Activated T-cell treated with anti-CD3 and anti-CD28 coated beads for 24 hours (primary cell): ENCODE results near the gene UBE2Q2.
"Not testable (repeated sequence)": the region's sequence is repeated elsewhere in the genome, so short reads cannot be mapped to it uniquely, and the experiment has no call there.

ENCODE experiments used
- DNase-seq: peaks from one replicate; pipeline ENCODE4 v3.0.0-alpha.2; 2020; ENCODE audit warnings: low read depth

The UBE2Q2 gene

GRCh38 chr15:75823860-75824613 lies 19.2 kb upstream of the UBE2Q2 start:
- no peak for DNase-seq

- no peak for DNase-seq
Observed at GRCh38 chr15:75827691-75828090, 15.6 kb upstream of the UBE2Q2 start.

GRCh38 chr15:75828429-75828828 lies 14.8 kb upstream of the UBE2Q2 start:
- DNase-seq, result no peak

GRCh38 chr15:75830910-75831805 lies 12.1 kb upstream of the UBE2Q2 start:
- DNase-seq, result no peak

- DNase-seq, result no peak
Observed at GRCh38 chr15:75831806-75832102, 11.5 kb upstream of the UBE2Q2 start.

- DNase-seq, result no peak
Observed at GRCh38 chr15:75832114-75832513, 11.1 kb upstream of the UBE2Q2 start.

GRCh38 chr15:75834021-75834420 lies 9.2 kb upstream of the UBE2Q2 start:
- DNase-seq, result no peak

- no peak for DNase-seq
Observed at GRCh38 chr15:75835990-75836958, 7.0 kb upstream of the UBE2Q2 start.

GRCh38 chr15:75836959-75837334 lies 6.3 kb upstream of the UBE2Q2 start:
- no peak for DNase-seq

GRCh38 chr15:75840659-75841058 lies 2.6 kb upstream of the UBE2Q2 start:
- DNase-seq, result no peak

- DNase-seq, result no peak
Observed at GRCh38 chr15:75841626-75842025, 1.6 kb upstream of the UBE2Q2 start.

GRCh38 chr15:75843678-75844581 lies 683 bp downstream of the UBE2Q2 start:
- DNase-seq, result peak; percentile 35

GRCh38 chr15:75844629-75845335 lies 1.5 kb downstream of the UBE2Q2 start:
- no peak for DNase-seq

- no peak for DNase-seq
Observed at GRCh38 chr15:75849167-75849566, 5.9 kb downstream of the UBE2Q2 start.

GRCh38 chr15:75850708-75851107 lies 7.5 kb downstream of the UBE2Q2 start:
- DNase-seq, result no peak

GRCh38 chr15:75851566-75851965 lies 8.3 kb downstream of the UBE2Q2 start:
- not testable (repeated sequence) for DNase-seq

- no peak for DNase-seq
Observed at GRCh38 chr15:75857886-75858285, 14.6 kb downstream of the UBE2Q2 start.

- DNase-seq, result no peak
Observed at GRCh38 chr15:75861750-75862402, 18.6 kb downstream of the UBE2Q2 start.

- no peak for DNase-seq
Observed at GRCh38 chr15:75862796-75863195, 19.5 kb downstream of the UBE2Q2 start.
